Measurements from ENCODE around the gene RAD9B. TPM values are rescaled to one million over a fixed set of nuclear protein-coding genes. Genes with fewer than 3 reads are reported as not detected.
A peak's percentile ranks its signal among the peaks of the same experiment; 100 is the strongest.
"Not testable (repeated sequence)": the region's sequence is repeated elsewhere in the genome, so short reads cannot be mapped to it uniquely, and the experiment has no call there.

RAD9B gene
- total RNA-seq, 4 donors from 2014 or later: 0.98 to 5.0 (median 2.0) TPM

- intact Hi-C loops (cut with DNase I): no loop called here
- H3K4me3 ChIP-seq: no peak overlapping the region
- peaks cover 0 to 51% (median 25%) of the 10 kb centered on the region in 4 donors for H3K36me3 ChIP-seq
- H3K27ac ChIP-seq (replicated peaks in 1 of 4): peak overlapping the region; percentile 83 to 92 (median 89)
- peaks cover 55 to 100% (median 93%) of the 10 kb centered on the region in 4 donors for H3K4me1 ChIP-seq
- no peak for DNase-seq (ENCODE audit: extremely low spot score)
- TF ChIP-seq CTCF (IDR thresholded peaks at IDR 0.05) (no peak), EP300 (IDR thresholded peaks at IDR 0.05) (no peak), POLR2A (IDR thresholded peaks at IDR 0.05; ENCODE audit: low read depth) (no peak), POLR2AphosphoS5 (IDR thresholded peaks at IDR 0.05) (no peak)
- 88% methylated on average over 8 of the region's 8 CpGs for WGBS
- no peaks in the 10 kb centered on the region for H3K27me3 ChIP-seq
- no peaks in the 10 kb centered on the region for H3K9me3 ChIP-seq
These were observed 37.9 kb downstream of the RAD9B start for GRCh38 chr12:110540048-110540447.

GRCh38 chr12:110543252-110543959 lies 41.3 kb downstream of the RAD9B start:
- Histone ChIP-seq H3K4me3 (peak overlapping the region in 3 of 4 donors; percentile 10 to 23 (median 13)), H3K27ac (replicated peaks in 1 of 4) (peak overlapping the region; percentile 83 to 92 (median 89)), H3K9me3 (no peaks in the 10 kb centered on the region), H3K4me1 (peaks cover 56 to 100% (median 93%) of the 10 kb centered on the region in 4 donors), H3K27me3 (no peaks in the 10 kb centered on the region), H3K36me3 (peaks cover 0 to 27% (median 13%) of the 10 kb centered on the region in 4 donors)
- DNase-seq (ENCODE audit: extremely low spot score): peak; percentile 98
- WGBS: 23% methylated on average over 7 of the region's 7 CpGs
- intact Hi-C loops (cut with DNase I): no loop called here
- TF ChIP-seq POLR2AphosphoS5 (IDR thresholded peaks at IDR 0.05) (peak; percentile 82 to 89), EP300 (IDR thresholded peaks at IDR 0.05) (peak; percentile 59), POLR2A (IDR thresholded peaks at IDR 0.05; ENCODE audit: low read depth) (no peak)

- H3K36me3 ChIP-seq: peaks cover 0 to 25% (median 10%) of the 10 kb centered on the region in 4 donors
- WGBS: 45% methylated on average over 4 of the region's 4 CpGs
- peaks cover 56 to 100% (median 95%) of the 10 kb centered on the region in 4 donors for H3K4me1 ChIP-seq
- H3K4me3 ChIP-seq: peak overlapping the region in 1 of 4 donors; percentile 23
- H3K27ac ChIP-seq (replicated peaks in 1 of 4): peak overlapping the region; percentile 83 to 92 (median 89)
- H3K9me3 ChIP-seq: no peaks in the 10 kb centered on the region
- H3K27me3 ChIP-seq: no peaks in the 10 kb centered on the region
- TF ChIP-seq POLR2AphosphoS5 (IDR thresholded peaks at IDR 0.05): no peak
- no peak for DNase-seq (ENCODE audit: extremely low spot score)
- intact Hi-C loops (cut with DNase I): no loop called here
These were observed 41.8 kb downstream of the RAD9B start for GRCh38 chr12:110543965-110544364.

- not testable (repeated sequence) for H3K9me3 ChIP-seq; DNase-seq (ENCODE audit: extremely low spot score); H3K27me3 ChIP-seq; H3K4me3 ChIP-seq
- WGBS: 96% methylated on average over 4 of the region's 4 CpGs
- H3K36me3 ChIP-seq: peaks cover 0 to 25% (median 6%) of the 10 kb centered on the region in 4 donors
- peaks cover 59 to 100% (median 100%) of the 10 kb centered on the region in 4 donors for H3K4me1 ChIP-seq
- H3K27ac ChIP-seq (replicated peaks in 1 of 4): peak overlapping the region; percentile 83 to 92 (median 89)
- intact Hi-C loops (cut with DNase I): loop anchor here (5.0 kb wide), 1 partner anchor 37 kb away; the partner anchor contains the start of gene PPTC7
These were observed 43.1 kb downstream of the RAD9B start for GRCh38 chr12:110545259-110545658.

GRCh38 chr12:110545812-110546211 lies 43.7 kb downstream of the RAD9B start:
- Histone ChIP-seq H3K9me3 (no peaks in the 10 kb centered on the region), H3K36me3 (peaks cover 0 to 24% (median 6%) of the 10 kb centered on the region in 4 donors), H3K27me3 (no peaks in the 10 kb centered on the region), H3K4me3 (no peak overlapping the region), H3K27ac (replicated peaks in 1 of 4) (peak overlapping the region; percentile 83 to 92 (median 89)), H3K4me1 (peaks cover 60 to 100% (median 100%) of the 10 kb centered on the region in 4 donors)
- no peak for DNase-seq (ENCODE audit: extremely low spot score)
- WGBS: 90% methylated on average over 10 of the region's 10 CpGs
- no peak for TF ChIP-seq CTCF (IDR thresholded peaks at IDR 0.05)
- TF ChIP-seq EP300 (IDR thresholded peaks at IDR 0.05): no peak
- TF ChIP-seq POLR2AphosphoS5 (IDR thresholded peaks at IDR 0.05): no peak
- no peak for TF ChIP-seq POLR2A (IDR thresholded peaks at IDR 0.05; ENCODE audit: low read depth)
- intact Hi-C loops (cut with DNase I): loop anchor here (5.0 kb wide), 1 partner anchor 36 kb away; the partner anchor contains the start of gene PPTC7

- H3K27me3 ChIP-seq: no peaks in the 10 kb centered on the region
- no peak for DNase-seq (ENCODE audit: extremely low spot score)
- H3K4me1 ChIP-seq: peaks cover 63 to 100% (median 100%) of the 10 kb centered on the region in 4 donors
- peaks cover 0 to 18% (median 9%) of the 10 kb centered on the region in 4 donors for H3K36me3 ChIP-seq
- H3K9me3 ChIP-seq: no peaks in the 10 kb centered on the region
- peak in 1 of 2 donors; percentile 58 for TF ChIP-seq POLR2AphosphoS5 (IDR thresholded peaks at IDR 0.05)
- no peak for TF ChIP-seq EP300 (IDR thresholded peaks at IDR 0.05)
- H3K4me3 ChIP-seq: no peak overlapping the region
- intact Hi-C loops (cut with DNase I): loop anchor here (5.0 kb wide), 1 partner anchor 36 kb away; the partner anchor contains the start of gene PPTC7
- H3K27ac ChIP-seq (replicated peaks in 1 of 4): peak overlapping the region; percentile 83 to 92 (median 89)
- 35% methylated on average over 3 of the region's 3 CpGs for WGBS
These were observed 44.2 kb downstream of the RAD9B start for GRCh38 chr12:110546339-110546738.

All from esophagus muscularis mucosa (tissue), 4 donors.